Raji (cell line): ENCODE results near the gene FAM161A.

Source experiments
- POLR2A ChIP-seq: IDR thresholded peaks from 2 replicates; pipeline ENCODE4 v1.6.1; 2011; ENCODE audit warnings: low read depth, low read length, control low read depth; ENCODE audit not compliant: insufficient read depth

The FAM161A gene, protein sequence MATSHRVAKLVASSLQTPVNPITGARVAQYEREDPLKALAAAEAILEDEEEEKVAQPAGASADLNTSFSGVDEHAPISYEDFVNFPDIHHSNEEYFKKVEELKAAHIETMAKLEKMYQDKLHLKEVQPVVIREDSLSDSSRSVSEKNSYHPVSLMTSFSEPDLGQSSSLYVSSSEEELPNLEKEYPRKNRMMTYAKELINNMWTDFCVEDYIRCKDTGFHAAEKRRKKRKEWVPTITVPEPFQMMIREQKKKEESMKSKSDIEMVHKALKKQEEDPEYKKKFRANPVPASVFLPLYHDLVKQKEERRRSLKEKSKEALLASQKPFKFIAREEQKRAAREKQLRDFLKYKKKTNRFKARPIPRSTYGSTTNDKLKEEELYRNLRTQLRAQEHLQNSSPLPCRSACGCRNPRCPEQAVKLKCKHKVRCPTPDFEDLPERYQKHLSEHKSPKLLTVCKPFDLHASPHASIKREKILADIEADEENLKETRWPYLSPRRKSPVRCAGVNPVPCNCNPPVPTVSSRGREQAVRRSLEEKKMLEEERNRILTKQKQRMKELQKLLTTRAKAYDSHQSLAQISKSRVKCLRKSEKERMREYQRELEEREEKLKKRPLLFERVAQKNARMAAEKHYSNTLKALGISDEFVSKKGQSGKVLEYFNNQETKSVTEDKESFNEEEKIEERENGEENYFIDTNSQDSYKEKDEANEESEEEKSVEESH

DNA sequence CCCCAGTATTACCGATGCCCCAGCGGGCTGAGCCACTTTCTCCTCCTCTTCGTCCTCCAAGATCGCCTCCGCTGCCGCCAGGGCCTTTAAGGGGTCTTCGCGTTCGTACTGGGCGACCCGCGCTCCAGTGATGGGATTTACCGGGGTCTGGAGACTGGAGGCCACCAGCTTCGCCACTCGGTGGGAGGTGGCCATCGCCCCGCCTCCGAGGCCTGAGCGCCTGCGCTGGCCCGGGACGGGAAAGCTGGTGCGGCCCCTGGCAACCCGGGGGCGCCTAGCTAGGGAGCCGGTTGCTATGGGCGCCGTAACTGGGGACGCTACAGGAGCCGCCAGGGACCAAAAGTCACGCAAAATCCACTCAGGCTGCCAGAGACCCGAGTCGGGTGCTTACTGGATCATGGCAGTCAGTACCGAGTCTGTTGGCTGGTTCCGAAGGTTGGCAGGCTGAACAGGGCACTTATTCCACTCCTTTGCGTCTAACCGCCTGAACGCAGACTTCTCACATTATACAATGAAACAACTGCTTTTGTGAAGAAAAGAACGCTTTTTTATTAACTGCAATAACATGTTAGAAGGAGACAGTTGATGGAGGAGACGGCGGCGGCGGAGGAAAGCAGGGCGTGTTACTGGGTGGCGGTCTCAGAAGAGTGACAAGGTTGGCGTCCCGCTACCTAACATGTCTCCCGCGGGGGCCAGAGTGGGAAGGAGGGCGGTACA is at the start of gene FAM161A:
TSS of gene FAM161A (minus strand) at position 214 of the 717 bp plus-strand sequence. CDS start at position 195, 19 bp downstream.
- TF ChIP-seq POLR2A: peak; percentile 62; the same call in 1 of the 2 replicates

DNA sequence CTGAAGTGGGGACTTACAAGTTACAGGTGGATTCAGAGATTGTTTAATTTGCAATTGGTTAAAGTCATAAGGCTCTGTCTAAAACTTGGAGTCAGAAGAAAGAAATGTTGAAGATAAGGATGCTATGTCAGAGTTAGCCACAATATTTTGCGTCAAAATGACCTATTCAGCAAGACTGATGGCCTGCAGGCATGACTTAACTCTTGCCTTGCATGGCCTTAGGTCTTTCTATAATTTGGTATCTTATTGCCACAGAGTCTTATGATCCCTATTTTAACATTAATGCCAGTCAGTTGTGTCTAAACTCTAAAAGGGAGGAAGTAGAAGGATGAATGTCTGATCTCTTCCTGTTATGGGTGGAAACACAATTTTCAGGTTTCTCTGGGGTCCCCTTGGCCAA is 46.4 kb upstream of the FAM161A start:
- TF ChIP-seq POLR2A: no peak

DNA sequence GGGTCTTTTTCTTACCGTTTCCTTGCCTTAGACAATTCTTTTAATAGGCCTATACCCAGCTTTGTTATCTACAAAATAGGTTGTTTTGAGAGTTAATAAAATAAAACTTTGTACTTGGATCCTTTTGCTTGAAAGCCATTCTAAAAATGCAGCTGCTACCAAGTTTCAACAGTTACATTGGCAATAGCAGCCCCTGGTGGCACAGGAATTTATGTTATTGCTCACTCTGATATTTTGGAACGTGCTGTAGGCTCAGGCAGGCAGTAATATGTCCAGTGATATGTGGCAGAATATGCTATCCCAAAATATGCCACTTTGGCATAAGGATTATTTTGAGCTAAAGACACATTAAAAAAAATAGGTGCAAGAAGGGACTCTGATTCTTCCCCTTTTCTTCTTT is 45.0 kb upstream of the FAM161A start:
- TF ChIP-seq POLR2A: no peak

DNA sequence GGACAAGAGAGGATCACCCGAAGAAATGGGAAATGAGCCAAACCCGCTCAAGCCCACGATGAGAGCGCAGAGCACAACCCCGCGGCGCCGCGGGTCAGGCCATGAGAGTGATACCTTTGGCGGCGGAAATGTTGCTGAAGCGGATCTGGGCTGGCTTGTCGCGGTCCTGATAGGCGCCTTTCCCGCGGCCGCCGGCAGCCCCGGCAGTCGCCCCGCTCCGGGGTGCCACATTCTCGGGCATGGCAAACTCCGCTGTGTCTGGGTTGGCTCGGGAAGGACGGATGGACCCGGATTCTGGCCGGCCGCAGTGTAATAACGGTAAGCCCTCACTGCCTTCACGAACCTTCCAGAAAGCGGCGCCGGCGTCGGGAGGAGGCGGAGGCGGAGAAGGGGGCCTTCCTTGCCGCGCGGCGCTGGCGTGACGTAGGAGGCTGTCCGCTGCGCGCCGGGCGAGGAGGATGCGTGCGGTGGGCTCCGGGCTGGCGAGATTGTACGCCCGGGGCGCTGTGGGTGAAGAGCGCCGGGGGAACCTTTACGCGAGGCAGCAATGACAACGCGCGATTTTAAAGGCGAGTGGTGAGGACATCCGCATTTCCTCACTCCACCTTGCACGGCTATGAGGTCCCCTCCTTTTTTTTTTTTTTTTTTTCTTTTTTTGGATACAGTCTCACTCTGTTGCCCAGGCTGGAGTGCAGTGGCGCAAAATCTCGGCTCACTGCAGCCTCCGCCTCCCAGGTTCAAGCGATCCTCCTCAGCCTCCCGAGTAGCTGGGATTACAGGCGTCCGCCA is 34.6 kb upstream of the FAM161A start, which contains the start of gene CCT4:
TSS of gene CCT4 (minus strand) at position 390 of the 789 bp plus-strand sequence. CDS start at position 241, 149 bp downstream.
- TF ChIP-seq POLR2A: peak; percentile 91

DNA sequence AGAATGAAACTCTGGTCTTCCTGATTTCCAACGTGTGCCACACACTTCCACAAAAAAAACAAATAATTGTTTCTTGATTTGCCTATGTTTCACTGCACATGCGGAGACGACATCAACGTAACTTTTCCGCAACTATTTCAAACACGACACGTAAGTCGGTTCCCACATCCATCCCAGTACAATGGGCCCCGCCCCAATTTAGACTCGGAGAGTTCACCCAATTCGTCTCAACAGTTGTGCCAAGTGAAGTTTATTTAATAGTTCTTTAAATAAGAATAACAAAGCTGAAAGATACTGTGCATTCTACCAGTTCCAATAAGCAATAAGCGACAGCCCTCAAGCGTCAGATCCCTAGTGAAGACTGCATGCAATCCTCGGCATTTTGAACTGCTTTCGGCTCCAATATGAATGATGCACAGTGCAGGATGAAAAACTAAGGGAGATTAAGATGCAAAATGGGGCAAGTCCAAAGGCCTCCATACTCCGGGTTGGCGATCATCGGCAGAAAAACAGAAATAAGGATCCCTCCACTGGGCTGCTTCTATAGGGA is 33.9 kb upstream of the FAM161A start:
- no peak for TF ChIP-seq POLR2A

DNA sequence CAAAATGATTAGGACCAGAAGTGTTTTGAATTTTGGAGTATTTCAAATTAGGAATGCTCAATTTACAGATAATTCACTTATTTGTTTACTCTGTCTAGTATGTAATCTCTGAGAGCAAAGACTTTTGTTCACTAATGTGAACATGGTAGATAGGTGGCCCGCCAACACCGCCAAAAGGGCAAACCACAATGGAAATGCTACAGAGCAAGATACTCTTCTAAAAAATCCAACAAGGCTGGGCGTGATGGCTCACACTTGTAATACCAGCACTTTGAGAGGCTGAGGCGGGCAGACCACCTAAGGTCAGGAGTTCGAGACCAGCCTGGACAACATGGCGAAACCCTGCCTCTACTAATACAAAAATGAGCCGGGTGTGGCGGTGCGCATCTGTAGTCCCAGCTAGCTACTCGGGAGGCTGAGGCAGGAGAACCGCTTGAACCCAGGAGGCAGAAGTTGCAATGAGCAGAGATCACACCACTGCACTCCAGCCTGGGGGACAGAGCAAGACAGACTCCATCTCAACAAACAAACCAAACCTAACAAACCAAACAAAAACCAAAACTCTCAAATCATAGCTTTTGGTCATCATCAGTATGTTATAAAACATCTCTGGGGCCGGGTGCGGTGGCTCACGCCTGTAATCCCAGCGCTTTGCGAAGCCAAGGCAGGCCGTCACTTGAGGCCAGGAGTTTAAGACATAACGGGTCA is 32.2 kb upstream of the FAM161A start:
- no peak for TF ChIP-seq POLR2A

DNA sequence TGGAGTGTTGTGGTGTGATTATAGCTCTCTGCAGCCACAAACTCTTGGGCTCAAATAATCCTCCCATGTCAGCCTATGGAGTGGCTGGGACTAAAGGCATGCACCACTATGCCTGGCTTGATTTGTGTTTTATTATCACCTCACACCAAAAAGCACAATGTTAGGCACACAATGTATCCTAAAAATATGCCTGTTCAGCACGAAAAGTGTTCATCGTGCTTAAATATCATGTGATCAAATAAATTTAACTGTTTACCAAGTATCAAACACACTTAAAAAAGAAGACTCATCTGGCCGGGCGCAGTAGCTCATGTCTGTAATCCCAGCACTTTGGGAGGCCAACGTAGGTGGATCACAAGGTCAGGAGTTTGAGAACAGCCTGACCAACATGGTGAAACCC is 29.0 kb upstream of the FAM161A start:
- no peak for TF ChIP-seq POLR2A

DNA sequence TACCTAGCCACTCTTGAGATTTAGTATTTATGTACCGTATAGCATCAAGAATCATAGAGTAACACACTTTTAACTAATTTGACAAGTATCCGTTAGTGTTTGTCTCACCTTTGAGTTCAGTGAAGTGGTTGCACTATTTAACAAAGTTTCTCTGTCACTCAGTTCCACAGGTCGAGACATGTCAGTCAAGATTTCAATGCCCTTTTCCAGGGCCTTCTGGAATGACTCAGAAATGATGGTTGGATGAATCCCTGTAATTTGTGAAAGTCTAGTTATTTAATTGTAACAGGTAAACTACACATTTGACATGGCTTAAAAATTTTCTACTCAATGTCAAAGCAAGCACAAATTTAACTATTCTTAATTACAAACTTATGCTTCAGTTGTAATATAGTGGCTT is 24.9 kb upstream of the FAM161A start:
- no peak for TF ChIP-seq POLR2A

DNA sequence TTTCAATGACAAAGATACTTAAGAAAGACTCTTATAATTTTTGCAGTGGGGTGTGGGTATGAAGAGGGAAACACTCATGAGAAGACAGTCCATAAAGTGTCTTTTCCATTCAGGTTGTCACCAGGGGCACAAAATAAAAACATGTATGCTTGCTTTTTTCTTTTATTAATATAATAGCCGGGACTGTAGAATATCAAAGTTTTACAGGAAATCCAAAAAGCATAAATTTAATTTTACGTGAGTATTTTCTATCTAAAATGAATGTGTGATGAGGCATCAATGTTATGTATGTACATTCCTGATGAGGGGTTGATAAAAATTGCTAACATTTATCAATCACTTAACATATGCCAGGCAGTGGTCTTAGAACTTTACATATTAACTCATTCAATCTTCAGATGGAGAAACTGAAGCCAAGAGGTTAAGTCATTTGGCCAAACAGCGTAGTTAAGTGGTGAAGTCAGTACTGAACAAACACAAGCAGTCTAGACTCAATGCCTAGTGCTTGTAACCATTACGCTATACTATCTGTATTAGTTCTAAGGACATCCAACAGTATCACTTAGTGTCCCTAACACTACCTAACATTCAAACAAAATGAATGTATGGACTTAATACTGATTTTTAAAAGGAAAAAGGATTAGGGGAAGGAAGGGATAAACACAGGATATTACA is 23.8 kb upstream of the FAM161A start:
- no peak for TF ChIP-seq POLR2A

DNA sequence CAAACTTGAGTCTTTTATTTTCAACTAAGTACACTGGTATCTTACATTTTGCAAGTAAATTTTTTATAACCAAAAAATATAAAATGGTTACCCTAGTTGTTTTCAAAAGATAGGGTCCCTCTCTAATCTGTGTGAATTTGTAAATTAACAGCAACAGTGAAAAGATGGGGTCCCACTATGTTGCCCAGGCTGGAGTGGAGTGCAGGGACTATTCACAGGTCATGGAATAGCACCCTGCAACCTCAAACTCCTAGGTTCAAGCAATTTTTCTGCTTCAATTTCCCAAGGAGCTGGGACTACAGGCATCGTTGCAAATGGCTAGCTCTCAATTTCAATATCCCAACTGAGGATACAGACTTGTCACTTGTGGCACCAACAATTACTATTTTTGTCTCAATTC is 22.5 kb upstream of the FAM161A start:
- no peak for TF ChIP-seq POLR2A

DNA sequence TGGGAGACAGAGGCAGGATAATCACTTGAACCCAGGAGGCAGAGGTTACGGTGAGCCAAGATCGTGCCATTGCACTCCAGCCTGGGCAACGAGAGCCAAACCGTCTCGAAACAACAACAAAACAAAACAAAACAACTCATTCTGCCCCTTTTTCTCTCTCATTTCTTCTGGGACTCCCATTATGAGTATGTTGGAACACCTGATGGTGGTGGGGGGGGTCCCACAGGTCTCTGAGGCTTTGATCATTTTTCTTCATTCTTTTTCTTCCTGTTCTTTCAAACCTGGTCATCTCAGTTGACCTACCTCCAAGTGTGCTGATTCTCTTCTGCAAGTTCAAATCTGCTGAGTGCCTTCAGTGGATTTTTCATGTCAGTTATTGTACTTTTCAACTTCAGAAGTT is 8.2 kb upstream of the FAM161A start:
- no peak for TF ChIP-seq POLR2A

DNA sequence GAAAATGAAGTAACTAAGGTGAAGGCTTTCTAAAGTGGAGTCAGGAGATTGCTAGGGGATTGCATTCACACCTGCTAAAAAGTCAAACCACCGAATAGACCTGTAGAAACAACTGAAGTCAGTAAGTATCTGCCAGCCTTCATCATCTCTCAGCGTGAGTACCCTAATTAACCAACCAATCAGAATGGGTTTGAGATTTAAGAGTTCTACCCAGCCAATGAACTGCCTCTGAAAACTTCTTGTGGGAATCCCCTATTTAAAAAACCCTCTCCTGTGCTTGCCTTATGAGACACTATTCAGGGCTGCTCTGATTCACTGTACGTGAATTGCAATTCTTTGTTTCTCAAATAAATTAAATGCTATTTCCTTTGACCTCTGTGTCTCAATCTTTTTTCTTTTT is 3.4 kb upstream of the FAM161A start:
- no peak for TF ChIP-seq POLR2A

DNA sequence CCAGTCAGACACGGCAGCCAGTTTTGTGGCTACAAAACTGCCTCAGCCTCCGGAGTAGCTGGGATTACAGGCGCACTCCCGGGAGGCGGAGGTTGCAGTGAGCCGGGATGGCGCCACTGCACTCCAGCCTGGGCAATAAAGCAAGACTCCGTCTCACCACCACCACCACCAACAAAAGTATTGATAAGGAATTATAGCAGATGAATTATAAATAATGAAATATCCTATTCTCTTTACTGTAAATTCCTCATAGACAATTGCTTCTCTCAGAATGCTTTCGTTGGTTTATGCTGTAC is 1.4 kb upstream of the FAM161A start:
- TF ChIP-seq POLR2A: no peak
